Trophoblast cell (in vitro differentiated cells and primary cell): Measurements from ENCODE around the gene RTRAF.
A peak's percentile ranks its signal among the peaks of the same experiment; 100 is the strongest.

Experiments used
- DNase-seq, 2 donors: peaks; one replicate each; pipeline ENCODE4 v3.0.0-alpha.2; 2016
- H2AFZ ChIP-seq: 2 replicates; pipeline ENCODE4 v1.6.1; 2013; ENCODE audit warnings: low read length, moderate library complexity, mild to moderate bottlenecking; ENCODE audit not compliant: insufficient read depth, poor library complexity
- H2AK5ac ChIP-seq: 2 replicates; pipeline ENCODE4 v1.6.1; 2013; ENCODE audit warnings: mild to moderate bottlenecking, low read length
- H2BK120ac ChIP-seq: 2 replicates; pipeline ENCODE4 v1.6.1; 2013; ENCODE audit warnings: low read length, mild to moderate bottlenecking, moderate library complexity; ENCODE audit not compliant: insufficient read depth, poor library complexity
- H2BK12ac ChIP-seq: 2 replicates; pipeline ENCODE4 v1.6.1; 2013; ENCODE audit warnings: mild to moderate bottlenecking, low read length, moderate library complexity
- H2BK5ac ChIP-seq: 2 replicates; pipeline ENCODE4 v1.6.1; 2013; ENCODE audit warnings: low read length, low read depth, moderate library complexity, mild to moderate bottlenecking; ENCODE audit not compliant: poor library complexity
- H3K14ac ChIP-seq: 2 replicates; pipeline ENCODE4 v1.6.1; 2013; ENCODE audit warnings: mild to moderate bottlenecking, low read length
- H3K18ac ChIP-seq: 2 replicates; pipeline ENCODE4 v1.6.1; 2013; ENCODE audit warnings: mild to moderate bottlenecking, low read length
- H3K23ac ChIP-seq: 2 replicates; pipeline ENCODE4 v1.6.1; 2013; ENCODE audit warnings: low read length
- H3K27ac ChIP-seq: 2 replicates; pipeline ENCODE4 v1.5.1; 2013; ENCODE audit warnings: low read depth, mild to moderate bottlenecking, inconsistent platforms, low read length, moderate library complexity
- H3K27me3 ChIP-seq: 2 replicates; pipeline ENCODE4 v1.6.1; 2013; ENCODE audit warnings: inconsistent platforms, mild to moderate bottlenecking, low read length, moderate library complexity; ENCODE audit not compliant: insufficient read depth
- H3K36me3 ChIP-seq, 2 experiments: 1 replicate in 1 of 2; 2 replicates in 1 of 2; pipeline ENCODE4 v1.6.1; 2013; ENCODE audit warnings: low read length in 2 of 2, mild to moderate bottlenecking in 2 of 2, moderate library complexity in 1 of 2; ENCODE audit not compliant: insufficient read depth in 2 of 2, control insufficient read depth in 1 of 2
- H3K4ac ChIP-seq: 2 replicates; pipeline ENCODE4 v1.6.1; 2013; ENCODE audit warnings: low read depth, mild to moderate bottlenecking, low read length, moderate library complexity
- H3K4me1 ChIP-seq, 2 experiments: 1 replicate in 1 of 2; 2 replicates in 1 of 2; pipeline ENCODE4 v1.6.1; 2013; ENCODE audit warnings: low read length in 2 of 2, mild to moderate bottlenecking in 2 of 2, moderate library complexity in 1 of 2; ENCODE audit not compliant: insufficient read depth in 2 of 2, control insufficient read depth in 1 of 2
- H3K4me2 ChIP-seq: 2 replicates; pipeline ENCODE4 v1.6.1; 2013; ENCODE audit warnings: inconsistent platforms, mild to moderate bottlenecking, low read length, moderate library complexity
- H3K4me3 ChIP-seq: 2 replicates; pipeline ENCODE4 v1.5.1; 2013; ENCODE audit warnings: mild to moderate bottlenecking, low read depth, low read length, inconsistent platforms
- H3K79me1 ChIP-seq: one replicate; pipeline ENCODE4 v1.6.1; 2013; ENCODE audit warnings: low read length
- H3K79me2 ChIP-seq: 2 replicates; pipeline ENCODE4 v1.6.1; 2013; ENCODE audit warnings: low read length, mild to moderate bottlenecking; ENCODE audit not compliant: control insufficient read depth, insufficient read depth, poor library complexity
- H3K9ac ChIP-seq: 2 replicates; pipeline ENCODE4 v1.6.1; 2013; ENCODE audit warnings: mild to moderate bottlenecking, low read length
- H3K9me3 ChIP-seq: 2 replicates; pipeline ENCODE4 v1.6.1; 2013; ENCODE audit warnings: low read depth, mild to moderate bottlenecking, control low read depth, inconsistent platforms, low read length; ENCODE audit not compliant: insufficient read depth
- H4K12ac ChIP-seq: 2 replicates; pipeline ENCODE4 v1.6.1; 2013; ENCODE audit warnings: low read depth, mild to moderate bottlenecking, low read length, moderate library complexity
- H4K8ac ChIP-seq: 2 replicates; pipeline ENCODE4 v1.6.1; 2013; ENCODE audit warnings: low read depth, mild to moderate bottlenecking, low read length, moderate library complexity
- H4K91ac ChIP-seq: one replicate; pipeline ENCODE4 v1.6.1; 2013; ENCODE audit warnings: low read depth, mild to moderate bottlenecking, low read length, moderate library complexity
- WGBS: extraction: QIAGEN DNeasy Blood & Tissue Kit; methylation state at CpG from one replicate; pipeline ENCODE4 v1.1.7; 2013; ENCODE audit warnings: missing lambda C conversion rate; ENCODE audit not compliant: insufficient read length, insufficient coverage; ENCODE audit errors: extremely low coverage; 5-methylcytosine and 5-hydroxymethylcytosine counted together

RTRAF gene

DNA sequence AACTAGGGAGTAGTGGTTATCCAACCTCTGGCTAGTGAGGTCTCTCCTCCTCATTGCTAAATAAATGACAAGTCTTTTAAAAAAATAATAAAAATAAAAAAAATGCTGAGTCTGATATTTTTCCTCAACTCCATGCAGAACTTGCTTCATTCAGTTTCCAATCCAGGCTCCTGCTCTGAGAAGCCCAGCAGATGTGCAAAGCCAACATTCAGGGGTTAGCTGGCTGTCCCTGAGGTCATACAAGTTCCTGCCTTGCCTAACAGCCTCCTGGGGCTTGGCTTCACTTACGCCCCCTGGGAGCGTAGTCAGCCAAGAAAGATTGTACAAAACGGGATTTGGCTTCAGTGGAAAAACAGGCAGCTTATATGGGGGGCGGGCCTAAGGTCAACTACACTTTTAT lies 23.3 kb downstream of the RTRAF start:
- no peak overlapping the region for H2BK5ac ChIP-seq
- H3K18ac ChIP-seq: no peak overlapping the region
- H2BK120ac ChIP-seq: no peak overlapping the region
- no peak overlapping the region for H2AK5ac ChIP-seq
- H2AFZ ChIP-seq: no peak overlapping the region
- H3K23ac ChIP-seq: no peak overlapping the region
- H3K27ac ChIP-seq: no peak overlapping the region
- H3K4me3 ChIP-seq: no peak overlapping the region
- H3K27me3 ChIP-seq: no peaks in the 10 kb centered on the region
- peaks cover 16 to 27% of the 10 kb centered on the region in 2 experiments for H3K36me3 ChIP-seq
- no peak overlapping the region for H3K4ac ChIP-seq
- no peak overlapping the region for H3K4me2 ChIP-seq
- no peaks in the 10 kb centered on the region for H3K9me3 ChIP-seq
- no CpG with 5 or more reads among the region's 4 CpGs for WGBS
- no peak overlapping the region for H3K14ac ChIP-seq
- DNase-seq: no peak
- no peaks in the 10 kb centered on the region for H3K79me2 ChIP-seq
- no peak overlapping the region for H2BK12ac ChIP-seq
- H3K9ac ChIP-seq: no peak overlapping the region
- no peak overlapping the region for H4K91ac ChIP-seq
- no peaks in the 10 kb centered on the region for H3K79me1 ChIP-seq
- peaks cover 4 to 6% of the 10 kb centered on the region in 2 experiments for H3K4me1 ChIP-seq
- no peak overlapping the region for H4K12ac ChIP-seq
- no peak overlapping the region for H4K8ac ChIP-seq

DNA sequence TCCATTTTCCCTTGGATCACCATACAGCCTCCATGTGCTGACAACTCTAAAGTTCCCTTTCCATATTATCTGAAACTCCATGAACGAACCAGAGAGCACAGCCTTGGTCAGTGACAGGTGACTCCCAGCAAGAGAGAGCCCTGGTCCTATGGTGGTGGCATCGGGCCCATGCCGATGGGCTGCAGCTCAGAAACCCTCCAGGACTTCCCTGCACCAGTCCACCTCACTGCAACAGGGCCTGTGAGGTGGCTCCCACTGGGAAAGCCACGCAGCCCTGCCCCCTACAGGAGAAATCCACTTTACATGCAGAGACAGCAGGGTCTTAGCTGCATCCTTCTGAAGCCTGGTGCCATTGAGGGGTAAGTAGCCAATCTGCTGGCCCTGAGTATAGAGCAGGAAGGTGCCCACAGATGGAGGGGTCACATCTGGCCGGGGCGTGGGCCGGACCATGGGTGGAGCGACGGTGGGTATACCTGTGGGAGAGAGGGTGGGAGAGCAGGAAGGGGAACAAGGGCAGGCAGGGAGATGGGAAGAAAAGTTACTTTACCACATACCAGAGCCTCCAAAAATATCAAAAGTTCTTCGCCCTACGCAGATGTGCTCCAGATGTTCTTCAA lies 24.7 kb downstream of the RTRAF start:
- no peak overlapping the region for H2AK5ac ChIP-seq
- no peak overlapping the region for H3K14ac ChIP-seq
- H3K79me2 ChIP-seq: no peaks in the 10 kb centered on the region
- H3K36me3 ChIP-seq: peaks cover 16 to 19% of the 10 kb centered on the region in 2 experiments
- peak in 1 of 2 donors; percentile 6 for DNase-seq
- no peak overlapping the region for H3K27ac ChIP-seq
- no peak overlapping the region for H2BK5ac ChIP-seq
- no peak overlapping the region for H3K23ac ChIP-seq
- no peak overlapping the region for H2AFZ ChIP-seq
- no peak overlapping the region for H4K12ac ChIP-seq
- no peak overlapping the region for H2BK12ac ChIP-seq
- peaks cover 3% of the 10 kb centered on the region for H3K9me3 ChIP-seq
- H3K4me3 ChIP-seq: no peak overlapping the region
- whole genome bisulfite sequencing: no CpG with 5 or more reads among the region's 11 CpGs
- H4K91ac ChIP-seq: no peak overlapping the region
- no peaks in the 10 kb centered on the region for H3K27me3 ChIP-seq
- H3K79me1 ChIP-seq: no peaks in the 10 kb centered on the region
- H3K18ac ChIP-seq: no peak overlapping the region
- no peak overlapping the region for H2BK120ac ChIP-seq
- H3K9ac ChIP-seq: no peak overlapping the region
- no peak overlapping the region for H4K8ac ChIP-seq
- H3K4me2 ChIP-seq: no peak overlapping the region
- no peak overlapping the region for H3K4ac ChIP-seq
- peaks cover 2 to 4% of the 10 kb centered on the region in 2 experiments for H3K4me1 ChIP-seq

DNA sequence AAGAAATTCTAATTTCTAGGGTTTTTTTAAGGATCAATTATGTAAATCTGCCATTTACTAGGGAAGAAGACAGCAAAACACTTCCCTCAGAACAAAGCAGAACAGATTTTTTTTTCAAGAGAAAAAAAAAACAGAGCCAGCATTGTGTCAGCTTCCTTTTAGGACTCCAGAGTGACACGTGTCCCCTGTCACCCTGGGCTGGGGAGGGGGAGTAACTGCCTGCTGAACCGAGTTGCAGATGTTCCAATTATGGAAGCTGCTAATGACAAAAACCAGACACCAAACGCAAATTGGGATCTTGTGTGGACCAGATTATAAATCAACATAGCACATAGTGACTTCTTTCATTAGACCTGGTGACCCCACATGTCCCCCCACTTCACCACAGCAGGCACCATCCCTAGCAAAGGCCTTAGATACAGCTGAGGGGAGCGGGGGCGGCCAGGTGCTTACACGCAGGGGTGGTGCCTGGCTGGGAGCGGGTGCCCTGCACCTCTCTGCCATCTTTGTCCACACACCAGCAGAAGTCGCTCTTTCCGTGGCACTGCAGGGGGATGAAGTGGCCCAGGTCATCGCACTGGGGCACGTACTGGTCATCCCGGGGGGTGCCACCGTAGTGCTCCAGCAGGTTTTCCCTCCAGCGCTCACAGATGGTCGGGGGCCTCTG lies 25.4 kb downstream of the RTRAF start:
- H3K23ac ChIP-seq: no peak overlapping the region
- no peak overlapping the region for H2AFZ ChIP-seq
- H2BK5ac ChIP-seq: no peak overlapping the region
- peaks cover 15% of the 10 kb centered on the region in 2 experiments for H3K36me3 ChIP-seq
- H3K4me1 ChIP-seq: peaks cover 2 to 4% of the 10 kb centered on the region in 2 experiments
- no peak overlapping the region for H3K18ac ChIP-seq
- no peak overlapping the region for H3K14ac ChIP-seq
- no peak for DNase-seq
- no peak overlapping the region for H2BK12ac ChIP-seq
- WGBS: no CpG with 5 or more reads among the region's 15 CpGs
- no peak overlapping the region for H4K8ac ChIP-seq
- H4K12ac ChIP-seq: no peak overlapping the region
- no peaks in the 10 kb centered on the region for H3K79me2 ChIP-seq
- H2BK120ac ChIP-seq: no peak overlapping the region
- H3K27ac ChIP-seq: no peak overlapping the region
- no peak overlapping the region for H3K4ac ChIP-seq
- no peak overlapping the region for H2AK5ac ChIP-seq
- peaks cover 3% of the 10 kb centered on the region for H3K9me3 ChIP-seq
- H3K4me2 ChIP-seq: no peak overlapping the region
- no peaks in the 10 kb centered on the region for H3K79me1 ChIP-seq
- no peaks in the 10 kb centered on the region for H3K27me3 ChIP-seq
- no peak overlapping the region for H3K9ac ChIP-seq
- H4K91ac ChIP-seq: no peak overlapping the region
- H3K4me3 ChIP-seq: no peak overlapping the region

DNA sequence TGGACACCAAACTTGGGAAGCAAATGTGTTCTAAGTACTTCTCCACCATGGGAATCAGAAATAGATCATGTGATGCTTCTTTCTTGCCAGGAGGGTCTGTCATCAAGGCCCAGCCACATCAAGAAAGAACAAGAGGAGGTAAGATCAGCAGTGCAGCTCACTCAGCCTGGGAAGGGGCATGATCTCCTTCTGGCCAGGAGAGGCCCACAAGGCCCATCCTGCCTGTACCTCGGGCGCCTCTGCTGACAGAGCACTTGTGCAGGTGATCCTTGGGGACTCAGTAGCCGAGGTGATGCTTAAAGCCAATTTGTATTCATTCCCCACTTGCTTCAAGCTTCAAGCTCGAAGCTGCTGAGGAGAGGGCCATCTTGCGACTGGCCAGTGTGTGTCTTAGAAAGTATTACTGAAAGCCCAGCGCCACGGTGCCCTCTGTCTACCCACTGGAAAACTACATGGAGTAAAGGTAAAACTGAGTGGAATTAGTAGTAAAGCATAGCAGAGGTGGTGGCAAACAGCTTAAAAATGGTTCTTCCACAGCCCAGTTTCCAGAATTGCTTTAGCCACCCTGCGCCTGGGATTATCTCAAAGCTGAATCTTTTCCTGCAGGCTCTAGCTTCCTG lies 26.2 kb downstream of the RTRAF start:
- Histone ChIP-seq H3K79me2 (no peaks in the 10 kb centered on the region), H3K27ac (no peak overlapping the region), H3K9me3 (peaks cover 3% of the 10 kb centered on the region), H3K18ac (no peak overlapping the region), H4K91ac (no peak overlapping the region), H3K4ac (no peak overlapping the region), H3K36me3 (peaks cover 12 to 14% of the 10 kb centered on the region in 2 experiments), H2BK120ac (no peak overlapping the region), H2BK5ac (no peak overlapping the region), H3K23ac (no peak overlapping the region), H2AK5ac (no peak overlapping the region), H3K79me1 (no peaks in the 10 kb centered on the region), H3K4me2 (no peak overlapping the region), H2AFZ (no peak overlapping the region), H3K27me3 (no peaks in the 10 kb centered on the region), H3K4me1 (peaks cover 2 to 4% of the 10 kb centered on the region in 2 experiments), H4K12ac (no peak overlapping the region), H3K9ac (no peak overlapping the region), H2BK12ac (no peak overlapping the region), H4K8ac (no peak overlapping the region), H3K14ac (no peak overlapping the region), H3K4me3 (no peak overlapping the region)
- DNase-seq: peak; percentile 28 to 43
- no CpG with 5 or more reads among the region's 8 CpGs for WGBS
